Activated gamma-delta T cell treated with anti-CD3 and anti-CD28 coated beads, Interleukin-2, amount 50 U/mL, for 16 hours (primary cell): ENCODE measurements around the gene AGTPBP1.

ENCODE experiments used
- DNase-seq: peaks from one replicate; pipeline ENCODE4 v3.0.0-alpha.2; 2020; ENCODE audit warnings: low read depth

The AGTPBP1 gene

DNA sequence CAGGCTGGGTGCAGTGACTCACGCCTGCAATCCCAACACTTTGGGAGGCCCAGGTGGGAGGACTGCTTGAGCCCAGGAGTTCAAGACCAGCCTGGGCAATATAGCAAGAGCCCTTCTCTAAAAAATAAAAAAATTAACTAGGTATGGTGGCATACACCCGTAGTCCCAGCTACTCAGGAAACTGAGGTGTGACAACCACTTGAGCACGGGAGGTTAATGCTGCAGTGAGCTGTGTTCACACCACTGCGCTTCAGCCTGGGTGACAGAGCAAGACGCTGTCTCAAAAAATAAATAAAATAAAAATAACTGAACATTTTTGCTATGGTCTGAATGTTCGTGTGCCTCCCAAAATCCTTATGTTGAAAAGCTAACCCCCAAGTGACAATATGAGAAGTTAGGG lies 24.5 kb downstream of the AGTPBP1 start:
- no peak for DNase-seq

DNA sequence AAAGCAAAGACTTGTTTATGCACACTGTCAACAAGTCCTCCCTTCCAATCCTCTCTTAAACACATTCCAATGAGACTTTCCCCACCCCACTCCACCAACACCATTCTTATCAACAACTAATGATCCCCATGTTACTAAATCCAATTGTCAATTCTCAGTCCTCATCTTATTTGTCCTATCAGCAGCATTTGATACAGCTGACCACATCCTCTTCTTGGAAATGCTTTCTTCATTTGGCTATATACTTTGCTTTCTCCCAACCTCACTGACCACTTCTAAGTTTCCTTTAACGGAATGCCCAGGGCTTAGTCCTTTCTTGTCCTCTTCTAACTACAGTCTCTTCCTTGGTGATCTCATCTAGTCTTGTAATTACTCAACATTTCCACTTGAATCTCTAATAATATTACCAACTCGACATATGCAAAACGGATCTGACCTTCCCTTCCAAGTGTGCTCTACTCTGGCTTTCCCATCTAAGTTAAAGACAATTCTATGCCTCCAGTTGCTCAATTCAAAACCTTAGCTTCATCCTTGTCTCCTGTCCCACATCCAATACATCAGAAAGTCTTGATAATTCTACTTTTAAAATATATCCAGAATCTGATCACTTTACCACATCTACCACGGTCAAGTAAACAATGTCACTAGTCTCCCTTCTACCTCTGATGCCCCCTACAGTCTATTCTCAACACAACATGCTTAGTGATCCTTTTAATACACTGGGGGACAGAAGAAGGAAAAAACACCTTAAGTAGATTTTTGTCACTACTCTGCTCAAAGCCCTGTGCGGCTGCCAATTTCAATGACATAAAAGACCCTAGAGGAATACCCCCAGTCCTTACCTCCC lies 25.5 kb downstream of the AGTPBP1 start:
- no peak for DNase-seq

DNA sequence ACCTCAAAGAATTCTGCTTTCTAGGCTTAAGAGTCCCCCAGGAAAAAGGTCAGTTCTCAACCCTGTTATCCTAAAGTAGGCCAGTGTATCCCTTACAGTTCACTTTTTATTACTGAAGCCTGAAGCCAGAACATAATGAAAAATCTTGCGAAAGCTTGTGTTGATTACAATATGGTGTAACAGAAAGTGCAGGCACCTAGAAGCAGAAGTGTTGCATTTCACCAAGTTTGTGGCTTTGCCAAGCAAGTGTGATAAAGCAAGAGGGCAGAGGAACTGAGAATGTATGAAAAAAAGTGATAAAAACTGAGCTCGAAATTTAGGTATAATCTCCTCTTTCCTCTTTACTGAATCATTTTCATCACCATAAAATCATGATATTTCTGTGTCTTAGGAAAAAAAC lies 26.2 kb downstream of the AGTPBP1 start:
- peak; percentile 4 for DNase-seq

DNA sequence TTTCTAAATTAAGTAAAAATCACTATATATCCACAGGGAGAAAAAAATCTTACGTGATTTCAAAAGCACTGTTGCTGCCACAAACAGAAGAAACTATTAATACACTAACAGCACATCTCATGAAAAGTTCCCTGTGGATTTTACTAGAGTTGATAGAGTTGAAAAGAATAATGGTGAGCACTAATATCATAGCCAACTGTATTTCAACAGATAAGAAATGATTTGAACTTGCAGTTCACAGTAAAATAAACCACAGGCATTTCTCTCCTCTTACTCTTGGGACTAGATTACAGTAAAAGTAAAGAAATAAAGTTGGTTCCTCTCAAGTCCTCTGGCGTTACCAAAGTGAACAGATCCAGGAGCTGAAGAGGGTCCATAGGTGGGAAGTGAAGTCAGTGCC lies 27.9 kb downstream of the AGTPBP1 start:
- no peak for DNase-seq

- DNase-seq: no peak
Measured at GRCh38 chr9:85704744-85705143, 37.0 kb downstream of the AGTPBP1 start.

GRCh38 chr9:85703398-85703797 lies 38.4 kb downstream of the AGTPBP1 start:
- no peak for DNase-seq

DNA sequence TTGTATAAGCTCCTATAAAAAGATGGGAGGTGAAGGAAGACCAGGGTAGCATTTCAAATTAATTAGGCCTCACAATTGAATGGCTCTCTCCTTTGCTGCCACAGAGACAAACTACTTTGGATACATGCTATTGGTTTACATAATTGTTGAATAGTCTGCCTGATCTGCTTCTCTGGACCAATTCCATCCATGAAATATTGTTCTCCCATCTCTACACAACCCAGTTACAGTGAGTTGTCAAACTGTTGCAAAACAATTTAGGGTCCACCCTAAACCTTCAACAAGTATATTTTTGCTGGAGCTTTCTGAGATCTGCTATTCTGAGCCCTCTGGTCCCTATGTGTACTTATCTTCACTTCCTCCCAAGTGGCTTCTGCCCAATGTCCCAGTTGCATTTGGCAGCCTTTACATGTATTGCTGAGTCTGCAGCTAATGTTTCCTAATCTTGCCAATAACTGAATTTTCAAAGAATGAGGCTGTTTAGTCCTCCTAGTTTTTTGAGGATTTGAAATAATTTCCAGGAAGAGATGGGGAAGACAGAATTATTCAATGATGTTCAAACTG lies 38.9 kb downstream of the AGTPBP1 start:
- DNase-seq: no peak

- no peak for DNase-seq
Measured at GRCh38 chr9:85702191-85702590, 39.6 kb downstream of the AGTPBP1 start.

DNA sequence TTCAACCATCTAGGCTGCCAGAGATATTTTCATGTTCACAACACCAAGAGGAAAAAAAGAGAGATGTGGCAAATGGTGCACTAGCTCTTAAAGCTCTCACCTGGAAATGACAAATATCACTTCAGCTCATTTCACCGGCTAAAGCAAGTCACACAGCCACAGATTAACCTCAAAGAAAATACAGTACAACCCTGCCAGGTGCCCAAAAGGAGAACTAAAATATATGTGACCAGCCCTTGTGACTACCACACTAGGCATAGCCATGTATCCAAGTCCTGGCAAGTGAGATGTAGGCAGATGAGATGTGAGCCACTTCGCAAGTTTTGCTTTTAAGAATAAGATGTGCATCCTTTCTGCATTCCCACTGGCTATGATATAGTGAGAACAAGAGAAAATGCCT lies 41.4 kb downstream of the AGTPBP1 start:
- DNase-seq: no peak

DNA sequence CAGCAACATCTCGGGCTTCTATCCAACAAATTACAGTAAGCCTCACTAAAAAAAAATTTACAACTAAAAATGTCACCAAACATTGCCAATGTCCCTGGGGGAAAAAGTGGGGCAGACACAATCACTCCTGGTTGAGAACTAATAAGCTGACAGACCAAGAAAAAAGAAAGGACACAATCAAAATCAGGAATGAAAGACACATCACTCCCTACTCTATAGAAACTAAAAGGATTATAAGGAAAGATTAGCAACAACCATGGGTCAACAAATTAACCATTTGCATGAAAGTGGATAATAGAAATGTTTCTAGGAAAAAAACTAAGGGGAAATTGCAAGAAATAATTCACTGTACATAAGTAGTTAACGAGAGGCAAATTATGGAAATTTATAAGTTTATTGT lies 53.4 kb downstream of the AGTPBP1 start:
- no peak for DNase-seq

DNA sequence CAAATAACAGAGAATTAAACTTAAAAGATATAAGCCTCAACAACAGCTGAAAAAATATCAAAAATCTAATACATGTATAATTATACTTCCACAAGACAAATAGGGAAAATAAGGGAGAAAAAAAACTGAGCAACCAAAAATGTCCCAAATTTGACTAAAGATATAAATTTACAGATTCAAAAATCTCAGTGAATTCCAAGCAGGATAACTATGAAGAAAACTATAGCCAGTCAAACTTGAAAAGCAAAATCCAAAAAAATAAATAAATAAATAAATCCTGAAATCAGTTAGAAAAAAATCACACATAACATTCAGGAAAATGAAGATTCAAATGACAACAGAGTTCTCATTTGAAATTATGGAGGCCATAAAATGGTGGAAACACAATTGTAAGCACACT lies 56.7 kb downstream of the AGTPBP1 start:
- DNase-seq: no peak

DNA sequence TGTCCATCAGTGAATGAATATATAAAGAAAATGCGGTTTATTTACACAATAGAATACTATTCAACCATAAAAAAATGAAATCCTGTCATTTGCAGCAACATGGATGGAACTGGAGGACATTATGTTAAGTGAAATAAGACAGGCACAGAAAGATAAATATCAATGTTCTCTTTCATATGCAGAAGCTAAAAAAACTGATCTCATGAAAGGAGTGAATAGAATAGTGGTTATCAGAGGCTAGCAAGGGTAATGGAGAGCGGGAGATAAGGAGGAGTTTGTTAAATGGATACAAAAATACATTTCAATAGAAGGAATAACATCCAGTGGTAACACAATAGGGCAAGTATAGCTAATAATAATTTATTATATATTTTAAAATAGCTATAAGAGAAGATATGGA lies 65.0 kb downstream of the AGTPBP1 start:
- DNase-seq: no peak

DNA sequence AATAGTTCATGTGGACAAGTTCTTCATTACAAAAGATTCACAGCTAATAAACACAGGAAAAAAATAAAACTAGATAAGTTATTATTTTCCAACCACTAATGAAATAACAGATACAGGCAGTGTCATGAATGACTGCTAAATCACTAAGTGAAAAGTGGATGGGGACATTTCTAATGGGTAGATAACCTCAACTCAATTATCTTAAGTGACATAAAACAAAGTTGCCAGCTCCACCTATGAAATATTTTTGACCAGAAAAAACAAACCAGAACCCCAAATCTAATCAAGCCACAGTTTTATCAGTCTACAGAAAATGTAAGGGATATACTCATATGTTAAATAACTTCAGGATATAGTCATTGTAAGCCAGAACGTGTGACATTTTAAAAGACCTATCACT lies 74.4 kb downstream of the AGTPBP1 start:
- no peak for DNase-seq

DNA sequence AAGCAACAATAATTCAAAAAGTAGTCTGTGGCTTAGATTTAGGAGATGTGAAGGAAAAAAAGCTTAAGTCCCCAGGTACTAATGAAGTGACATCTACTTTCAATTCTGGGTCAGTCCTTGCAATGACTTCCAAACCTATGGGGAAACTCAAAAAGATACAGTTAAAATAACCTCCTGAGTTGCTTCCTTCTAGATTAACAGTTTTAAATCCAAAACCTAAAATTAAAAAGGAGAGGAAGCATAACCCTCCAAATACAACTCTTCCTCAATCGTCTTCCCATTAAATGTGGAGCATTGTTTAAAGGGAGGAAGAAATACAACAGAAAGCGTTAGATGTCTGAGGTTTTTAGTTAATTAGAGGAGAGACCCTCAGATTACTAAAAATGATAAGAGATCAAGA lies 75.7 kb downstream of the AGTPBP1 start:
- no peak for DNase-seq

- DNase-seq: no peak
Measured at GRCh38 chr9:85662573-85662972, 79.2 kb downstream of the AGTPBP1 start.

GRCh38 chr9:85658716-85659115 lies 83.0 kb downstream of the AGTPBP1 start:
- no peak for DNase-seq

- no peak for DNase-seq
Measured at GRCh38 chr9:85653153-85653552, 88.6 kb downstream of the AGTPBP1 start.

DNA sequence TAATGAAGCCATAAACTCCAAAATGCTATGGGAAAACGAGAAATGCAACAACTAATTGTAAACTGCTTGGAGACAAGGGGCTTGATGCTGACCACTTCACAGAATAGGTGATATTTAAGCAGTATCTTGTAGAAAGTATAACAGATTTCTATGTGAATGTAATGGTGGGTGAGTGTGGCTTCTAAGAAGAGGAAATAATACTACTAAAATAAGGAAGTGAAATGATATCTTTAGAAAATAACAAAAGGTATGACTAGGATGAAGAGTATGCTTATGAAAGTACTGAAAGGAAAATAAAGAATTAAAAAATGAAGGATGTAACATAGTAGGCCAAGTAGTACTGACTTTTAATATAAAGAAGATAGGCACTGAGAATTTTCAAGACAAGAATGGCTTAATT lies 94.2 kb downstream of the AGTPBP1 start:
- no peak for DNase-seq

GRCh38 chr9:85645909-85646627 lies 95.7 kb downstream of the AGTPBP1 start:
- DNase-seq: no peak

- no peak for DNase-seq
Measured at GRCh38 chr9:85640425-85640824, 101.3 kb downstream of the AGTPBP1 start.

- DNase-seq: no peak
Measured at GRCh38 chr9:85639675-85640186, 102.0 kb downstream of the AGTPBP1 start.

DNA sequence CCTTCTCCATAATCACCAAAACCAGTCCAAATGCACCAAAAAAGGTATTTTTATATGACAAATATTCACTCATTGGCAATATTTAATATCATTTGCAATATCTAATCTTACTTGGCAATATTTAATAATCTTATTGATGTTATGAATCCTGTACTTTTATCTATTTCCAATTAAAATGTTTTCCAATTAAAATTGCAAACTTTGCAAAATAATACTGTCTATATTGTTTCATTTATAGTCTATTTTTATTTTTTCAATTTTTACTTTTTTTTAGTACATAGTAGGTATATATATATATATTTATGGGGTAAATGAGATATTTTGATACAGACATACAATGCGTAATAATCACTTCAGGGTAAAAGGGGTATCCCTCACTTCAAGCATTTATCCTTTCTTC lies 109.9 kb downstream of the AGTPBP1 start:
- no peak for DNase-seq

GRCh38 chr9:85630676-85631075 lies 111.1 kb downstream of the AGTPBP1 start:
- DNase-seq: no peak
